Fibroblast of villous mesenchyme (primary cell): ENCODE measurements around the gene ZNF594. TPM values are rescaled to one million over a fixed set of nuclear protein-coding genes. Genes with fewer than 3 reads are reported as not detected.
"Not testable (repeated sequence)": the region's sequence is repeated elsewhere in the genome, so short reads cannot be mapped to it uniquely, and the experiment has no call there.

ENCODE experiments used
- DNase-seq: peaks from one replicate; pipeline ENCODE4 v3.0.0-alpha.2; 2010; ENCODE audit warnings: low read depth
- H3K4me3 ChIP-seq: 2 replicates; pipeline ENCODE4 v1.5.1; 2011; ENCODE audit warnings: low read depth, mild to moderate bottlenecking, low read length
- CTCF ChIP-seq: IDR thresholded peaks from 2 replicates; pipeline ENCODE4 v1.5.1; 2012; ENCODE audit warnings: low read depth, mild to moderate bottlenecking, low read length; ENCODE audit not compliant: insufficient read depth
- total RNA-seq: library from RNA; depleted of rRNA; stranded (reverse); fragments of >200 nt; gene quantifications from 2 replicates; pipeline ENCODE4 v1.2.3, GENCODE V29; 2012

Gene ZNF594
- total RNA-seq, 1 donor = 11.7 TPM

GRCh38 chr17:5181509-5182305 is 10.0 kb downstream of the ZNF594 start:
- DNase-seq = no peak
- no peak for TF ChIP-seq CTCF
- H3K4me3 ChIP-seq = no peak overlapping the region

GRCh38 chr17:5179003-5179402 is 12.7 kb downstream of the ZNF594 start:
- TF ChIP-seq CTCF = no peak
- DNase-seq = no peak
- H3K4me3 ChIP-seq = no peak overlapping the region

- not testable (repeated sequence) for DNase-seq, H3K4me3 ChIP-seq
Observed at GRCh38 chr17:5175027-5175426, 16.6 kb downstream of the ZNF594 start.

DNA sequence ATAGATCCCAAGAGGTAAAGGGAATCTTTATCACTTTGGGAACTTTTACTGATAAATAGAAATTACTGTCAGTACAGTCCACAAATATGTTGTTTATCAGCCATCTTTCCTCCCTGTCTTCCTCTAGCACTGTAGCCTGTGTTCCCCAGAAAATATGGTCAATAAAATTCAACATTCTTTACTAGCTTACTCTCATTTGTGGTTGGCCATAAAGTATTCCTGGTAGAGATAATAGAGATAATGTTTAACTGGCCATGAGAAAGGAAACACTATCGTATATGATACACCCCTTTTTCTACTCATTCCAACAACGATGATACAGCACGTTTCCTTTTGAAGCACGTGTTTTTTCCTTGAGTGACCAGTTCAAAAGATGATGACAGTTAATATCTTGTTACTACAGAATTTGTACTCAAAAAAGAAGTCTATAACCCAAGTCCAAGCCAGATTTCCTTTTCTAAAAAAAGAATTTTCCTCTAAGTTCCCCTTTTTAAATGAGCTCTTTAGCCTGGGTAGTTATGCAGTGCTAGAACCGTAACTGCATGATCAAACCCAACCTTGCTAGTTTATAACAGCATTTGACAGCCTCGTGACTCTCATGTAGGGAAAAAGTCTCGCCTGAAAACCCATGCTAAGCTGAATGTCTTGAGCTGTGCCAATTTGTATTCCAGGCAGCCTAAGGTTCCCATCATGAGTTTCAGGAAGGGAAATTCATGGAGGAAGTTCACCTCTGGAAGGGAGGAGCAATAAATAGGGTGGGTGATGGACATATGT is 25.7 kb downstream of the ZNF594 start:
- DNase-seq = peak; percentile 83
- not testable (repeated sequence) for H3K4me3 ChIP-seq

DNA sequence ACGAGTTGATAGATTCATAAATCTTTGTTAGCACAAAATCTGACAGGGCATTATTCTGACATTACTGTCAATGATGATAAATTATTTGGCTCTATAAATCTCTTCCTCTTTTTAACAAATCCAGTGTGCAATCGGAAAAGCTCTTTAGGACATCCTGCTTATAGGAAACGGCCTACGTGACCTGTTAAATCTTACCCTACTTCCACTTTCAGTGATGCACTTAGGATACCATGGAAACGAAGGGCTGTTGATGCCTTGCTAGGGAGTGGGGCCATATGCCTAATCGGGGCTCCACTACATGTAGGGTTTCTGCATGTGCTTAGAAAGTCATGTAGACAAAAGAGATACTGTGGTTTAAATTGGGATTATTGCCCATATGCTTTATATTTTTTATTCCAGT is 27.2 kb downstream of the ZNF594 start:
- no peak overlapping the region for H3K4me3 ChIP-seq
- TF ChIP-seq CTCF = no peak
- no peak for DNase-seq

GRCh38 chr17:5161793-5162192 is 29.9 kb downstream of the ZNF594 start:
- not testable (repeated sequence) for DNase-seq, H3K4me3 ChIP-seq

DNA sequence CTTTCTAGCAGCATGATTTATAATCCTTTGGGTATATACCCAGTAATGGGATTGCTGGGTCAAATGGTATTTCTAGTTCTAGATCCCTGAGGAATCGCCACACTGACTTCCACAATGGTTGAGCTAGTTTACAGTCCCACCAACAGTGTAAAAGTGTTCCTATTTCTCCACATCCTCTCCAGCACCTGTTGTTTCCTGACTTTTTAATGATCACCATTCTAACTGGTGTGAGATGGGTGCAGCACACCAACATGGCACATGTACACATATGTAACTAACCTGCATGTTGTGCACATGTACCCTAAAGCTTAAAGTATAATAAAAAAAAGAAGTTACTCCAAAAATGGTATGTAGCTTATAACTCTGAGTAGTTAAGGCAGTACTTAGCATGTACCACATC is 31.0 kb downstream of the ZNF594 start:
- not testable (repeated sequence) for DNase-seq, H3K4me3 ChIP-seq

DNA sequence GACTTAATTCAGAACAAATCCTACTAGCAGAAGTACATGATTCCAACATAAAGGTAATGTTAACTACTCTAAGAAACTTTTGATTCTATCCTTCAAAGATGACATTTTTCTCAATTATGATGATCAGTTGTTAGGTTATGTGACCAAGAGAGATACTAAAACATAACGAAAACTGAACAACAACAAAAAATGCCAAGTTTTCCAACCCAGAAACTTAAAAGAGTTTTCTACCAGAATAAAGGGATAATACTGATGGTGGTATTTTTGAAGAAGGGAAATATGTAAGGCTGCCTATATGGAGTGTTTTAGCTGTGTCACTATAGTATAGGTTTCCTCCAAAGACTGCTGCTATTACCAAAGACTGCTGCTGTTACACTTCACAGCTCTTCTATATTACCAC is 45.5 kb downstream of the ZNF594 start:
- not testable (repeated sequence) for DNase-seq, H3K4me3 ChIP-seq

- not testable (repeated sequence) for DNase-seq
Observed at GRCh38 chr17:5142877-5143276, 48.8 kb downstream of the ZNF594 start.

GRCh38 chr17:5139458-5139732 is 52.3 kb downstream of the ZNF594 start:
- TF ChIP-seq CTCF = no peak
- no peak for DNase-seq
- no peak overlapping the region for H3K4me3 ChIP-seq

More at GRCh38 chr17:5142877-5143276, 48.8 kb downstream of the ZNF594 start:
- not testable (repeated sequence) for H3K4me3 ChIP-seq
